Neural crest cell (in vitro differentiated cells): ENCODE data around the gene C10orf53. TPM values are rescaled to one million over a fixed set of nuclear protein-coding genes. Genes with fewer than 3 reads are reported as not detected.
A peak's percentile ranks its signal among the peaks of the same experiment; 100 is the strongest.

Experiments
- DNase-seq: peaks from one replicate; pipeline ENCODE4 v3.0.0; 2021; ENCODE audit warnings: low read depth, mixed read lengths, low spot score
- H3K27ac Mint-ChIP-seq: one replicate; pipeline ENCODE4 v1.8.0; 2021; ENCODE audit warnings: mild to moderate bottlenecking, mixed read lengths; ENCODE audit not compliant: unreplicated experiment
- H3K27me3 Mint-ChIP-seq: 2 replicates; pipeline ENCODE4 v1.8.0; 2021; ENCODE audit warnings: low read depth, mild to moderate bottlenecking, mixed read lengths
- H3K36me3 Mint-ChIP-seq: 2 replicates; pipeline ENCODE4 v1.8.0; 2021; ENCODE audit warnings: low read depth, mild to moderate bottlenecking, mixed read lengths
- H3K4me1 Mint-ChIP-seq: 2 replicates; pipeline ENCODE4 v1.8.0; 2021; ENCODE audit warnings: mixed read lengths
- H3K4me3 Mint-ChIP-seq: one replicate; pipeline ENCODE4 v1.8.0; 2021; ENCODE audit warnings: mild to moderate bottlenecking, mixed read lengths
- H3K9me3 Mint-ChIP-seq: 2 replicates; pipeline ENCODE4 v1.8.0; 2021; ENCODE audit warnings: mixed read lengths
- CTCF ChIP-seq: fragments of 200-600 bp; sonication (generic); conservative IDR thresholded peaks from 2 replicates; pipeline ENCODE4 v1.5.0; 2021; ENCODE audit warnings: antibody characterized with exemption, mild to moderate bottlenecking
- total RNA-seq: library from RNA; stranded (reverse); gene quantifications from 2 replicates; pipeline ENCODE4 v1.2.1, GENCODE V29; 2021

The C10orf53 gene
- total RNA-seq, 1 donor from 2014 or later: not detected

GRCh38 chr10:49737474-49738201 lies 58.2 kb downstream of the C10orf53 start:
- no peak overlapping the region for H3K4me3 Mint-ChIP-seq
- H3K27ac Mint-ChIP-seq: no peak overlapping the region
- no peaks in the 10 kb centered on the region for H3K4me1 Mint-ChIP-seq
- H3K9me3 Mint-ChIP-seq: no peaks in the 10 kb centered on the region
- H3K36me3 Mint-ChIP-seq: peaks cover 6% of the 10 kb centered on the region
- no peak for TF ChIP-seq CTCF
- DNase-seq: no peak
- no peaks in the 10 kb centered on the region for H3K27me3 Mint-ChIP-seq

GRCh38 chr10:49738616-49739360 lies 59.3 kb downstream of the C10orf53 start:
- no peak overlapping the region for H3K4me3 Mint-ChIP-seq
- no peak for DNase-seq
- peak overlapping the region; percentile 43 for H3K27ac Mint-ChIP-seq
- no peaks in the 10 kb centered on the region for H3K4me1 Mint-ChIP-seq
- peaks cover 6% of the 10 kb centered on the region for H3K36me3 Mint-ChIP-seq
- H3K27me3 Mint-ChIP-seq: no peaks in the 10 kb centered on the region
- H3K9me3 Mint-ChIP-seq: no peaks in the 10 kb centered on the region
- TF ChIP-seq CTCF: no peak

DNA sequence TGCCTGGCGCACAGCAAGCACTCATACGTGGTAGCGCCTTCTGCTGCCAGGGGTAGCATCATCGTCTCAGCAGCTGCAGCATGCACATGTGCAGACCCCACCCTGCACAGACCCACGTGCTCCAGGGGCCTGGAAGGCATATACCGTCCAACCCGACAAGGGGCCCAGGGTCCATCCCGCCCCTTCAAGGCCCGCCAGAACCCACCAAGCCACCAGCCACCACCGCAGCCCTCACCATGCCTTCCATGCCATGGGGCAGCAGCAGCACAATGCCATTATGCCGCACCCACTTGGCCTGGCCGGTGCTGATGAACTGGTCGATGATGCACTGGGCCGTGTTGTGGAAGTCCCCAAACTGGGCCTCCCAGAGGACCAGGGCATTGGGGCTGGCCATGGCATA lies 60.0 kb downstream of the C10orf53 start:
- no peaks in the 10 kb centered on the region for H3K9me3 Mint-ChIP-seq
- no peak for DNase-seq

DNA sequence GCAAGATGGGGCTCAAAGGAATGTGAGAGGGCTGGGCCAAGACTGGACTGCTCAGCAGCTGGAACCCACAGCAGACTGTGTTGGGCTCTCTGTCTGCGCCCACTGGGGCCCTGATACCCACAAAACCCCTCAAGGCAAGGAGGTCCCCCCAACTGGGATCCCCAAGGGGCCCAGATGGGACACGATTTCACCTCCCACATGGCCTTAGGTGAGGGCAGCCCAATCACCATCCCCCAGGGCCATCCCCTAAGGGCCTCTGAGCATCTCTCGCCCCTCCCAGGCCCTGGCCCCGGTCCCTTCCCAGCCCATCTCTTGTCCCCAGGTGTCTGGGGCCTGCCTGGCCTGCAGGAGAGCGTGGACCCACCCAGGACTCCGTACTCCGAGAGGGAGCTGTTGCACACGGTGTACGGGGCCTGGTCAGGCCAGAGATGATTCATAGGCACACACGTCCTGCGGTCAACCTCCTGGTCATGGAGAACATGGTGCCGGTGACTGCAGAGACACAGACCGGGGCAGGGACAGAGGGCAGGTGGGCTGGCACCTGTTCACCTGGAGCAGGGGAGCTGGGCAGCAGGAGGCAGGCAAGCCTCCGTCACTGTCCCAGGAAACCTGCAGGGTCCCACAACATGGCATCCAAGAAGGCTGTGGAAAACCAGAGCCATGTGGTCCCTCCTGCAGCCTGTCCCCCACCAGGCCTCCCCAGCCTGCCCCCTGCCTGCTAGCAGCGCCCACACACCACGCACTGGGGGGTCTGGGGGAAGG lies 61.1 kb downstream of the C10orf53 start:
- no peak for TF ChIP-seq CTCF
- H3K9me3 Mint-ChIP-seq: no peaks in the 10 kb centered on the region
- H3K4me1 Mint-ChIP-seq: no peaks in the 10 kb centered on the region
- H3K27ac Mint-ChIP-seq: no peak overlapping the region
- peaks cover 6% of the 10 kb centered on the region for H3K36me3 Mint-ChIP-seq
- no peak overlapping the region for H3K4me3 Mint-ChIP-seq
- H3K27me3 Mint-ChIP-seq: no peaks in the 10 kb centered on the region
- no peak for DNase-seq

More for the DNA sequence above, 60.0 kb downstream of the C10orf53 start:
- no peak overlapping the region for H3K27ac Mint-ChIP-seq
- no peak for TF ChIP-seq CTCF
- no peak overlapping the region for H3K4me3 Mint-ChIP-seq
- H3K4me1 Mint-ChIP-seq: no peaks in the 10 kb centered on the region
- no peaks in the 10 kb centered on the region for H3K27me3 Mint-ChIP-seq
- H3K36me3 Mint-ChIP-seq: peaks cover 6% of the 10 kb centered on the region

DNA sequence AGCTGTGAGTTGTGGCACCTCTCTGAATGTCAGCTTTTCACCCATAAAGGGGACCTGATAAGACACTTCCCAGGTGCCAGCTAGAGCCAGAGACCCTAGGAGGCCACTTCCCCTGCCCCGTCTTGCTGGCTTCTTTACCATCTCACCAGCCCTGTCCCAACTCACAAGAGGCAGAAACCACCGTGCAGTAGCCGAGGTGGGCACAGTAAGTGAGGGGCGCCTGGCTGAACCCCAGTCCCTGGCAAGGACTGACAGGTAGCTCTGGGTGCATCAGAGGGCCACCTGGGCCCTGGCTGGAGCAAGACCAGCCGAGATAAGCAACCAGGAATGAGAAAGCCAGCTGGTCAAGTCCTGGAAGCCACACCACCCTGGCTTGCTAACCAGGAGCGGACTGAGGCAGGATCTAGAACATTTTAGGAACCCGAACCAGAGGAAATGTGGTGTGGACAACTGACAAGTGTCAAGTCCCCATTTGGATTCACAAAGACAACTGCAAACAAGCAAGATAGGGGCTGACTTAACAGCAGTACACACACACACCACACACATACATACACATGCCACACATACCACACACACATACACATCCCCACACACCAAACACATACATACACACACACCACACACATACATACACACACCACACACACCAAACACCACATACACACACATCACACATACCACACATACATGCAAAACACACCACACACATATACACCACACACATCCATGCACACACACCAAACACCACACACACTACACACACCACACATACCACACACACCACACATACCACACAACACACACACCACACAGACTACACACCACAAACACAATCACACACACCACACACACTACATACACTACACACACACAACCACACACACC lies 61.9 kb downstream of the C10orf53 start:
- no peak for TF ChIP-seq CTCF
- Mint-ChIP-seq H3K9me3 (no peaks in the 10 kb centered on the region), H3K4me1 (no peaks in the 10 kb centered on the region), H3K27me3 (no peaks in the 10 kb centered on the region), H3K27ac (peak overlapping the region; percentile 7), H3K4me3 (no peak overlapping the region), H3K36me3 (peaks cover 6% of the 10 kb centered on the region)
- no peak for DNase-seq
